Measurements from ENCODE around the gene EEF1A1. TPM values are rescaled to one million over a fixed set of nuclear protein-coding genes. Genes with fewer than 3 reads are reported as not detected.
"Not testable (repeated sequence)": the region's sequence is repeated elsewhere in the genome, so short reads cannot be mapped to it uniquely, and the experiment has no call there.

Gene EEF1A1
- total and polyA plus RNA-seq, 5 donors: 2,506 to 6,620 (median 4,687) TPM

DNA sequence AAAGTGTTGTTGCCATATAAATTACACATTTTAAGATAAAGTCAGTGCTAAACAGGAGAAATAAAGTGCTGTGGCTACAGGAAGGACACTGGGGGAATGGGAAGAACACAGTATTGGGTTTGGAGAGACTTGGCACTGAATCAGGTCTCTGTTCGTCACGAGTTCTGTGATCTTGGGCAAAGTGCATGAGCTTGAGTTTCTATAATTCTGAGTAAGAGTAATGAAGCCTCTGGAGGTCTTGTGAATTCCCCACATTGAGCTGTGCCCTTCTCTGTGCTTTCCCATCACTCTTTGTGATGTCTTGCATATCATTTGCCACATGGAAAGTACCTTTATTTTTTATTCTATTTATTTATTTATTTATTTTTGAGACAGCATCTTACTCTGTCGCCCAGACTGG lies 16.8 kb upstream of the EEF1A1 start:
- no peaks in the 10 kb centered on the region for H3K4me1 ChIP-seq (ENCODE audit: control insufficient read depth, insufficient read depth, low read length)
- no peaks in the 10 kb centered on the region for H3K27me3 ChIP-seq (ENCODE audit: control insufficient read depth, insufficient read depth)
- intact Hi-C loops (cut with DNase I): no loop called here
- no peak overlapping the region for H3K4me3 ChIP-seq (ENCODE audit: low read length)
- H3K27ac ChIP-seq (ENCODE audit: low read length): no peak overlapping the region
- 76% methylated on average over 3 of the region's 3 CpGs for WGBS
- ATAC-seq (no peak), DNase-seq (no peak)
- H3K9me3 ChIP-seq (ENCODE audit: control insufficient read depth, low read length): no peaks in the 10 kb centered on the region

DNA sequence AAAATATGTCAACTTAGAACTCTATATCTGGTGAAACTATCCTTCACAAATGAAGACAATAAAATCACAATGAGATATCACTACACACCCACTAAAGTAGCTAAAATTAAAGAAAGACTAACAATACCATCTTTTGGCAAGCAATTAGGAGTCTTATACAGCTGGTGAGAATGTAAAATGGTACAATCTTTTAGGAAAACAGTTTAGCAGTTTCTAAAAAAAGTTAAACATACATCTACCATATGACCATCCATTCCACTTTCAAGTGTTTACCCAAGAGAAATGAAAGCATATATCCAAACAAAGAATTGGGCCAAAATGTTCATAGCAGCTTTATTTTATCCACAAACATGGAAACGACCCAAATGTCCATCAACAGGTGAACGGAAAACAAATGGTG lies 13.8 kb upstream of the EEF1A1 start:
- no peak overlapping the region for H3K4me3 ChIP-seq (ENCODE audit: low read length)
- no peaks in the 10 kb centered on the region for H3K9me3 ChIP-seq (ENCODE audit: control insufficient read depth, low read length)
- 76% methylated on average over 2 of the region's 2 CpGs for WGBS
- ATAC-seq: no peak
- no peaks in the 10 kb centered on the region for H3K4me1 ChIP-seq (ENCODE audit: control insufficient read depth, insufficient read depth, low read length)
- DNase-seq: no peak
- intact Hi-C loops (cut with DNase I): no loop called here
- no peaks in the 10 kb centered on the region for H3K27me3 ChIP-seq (ENCODE audit: control insufficient read depth, insufficient read depth)
- H3K27ac ChIP-seq (ENCODE audit: low read length): no peak overlapping the region

DNA sequence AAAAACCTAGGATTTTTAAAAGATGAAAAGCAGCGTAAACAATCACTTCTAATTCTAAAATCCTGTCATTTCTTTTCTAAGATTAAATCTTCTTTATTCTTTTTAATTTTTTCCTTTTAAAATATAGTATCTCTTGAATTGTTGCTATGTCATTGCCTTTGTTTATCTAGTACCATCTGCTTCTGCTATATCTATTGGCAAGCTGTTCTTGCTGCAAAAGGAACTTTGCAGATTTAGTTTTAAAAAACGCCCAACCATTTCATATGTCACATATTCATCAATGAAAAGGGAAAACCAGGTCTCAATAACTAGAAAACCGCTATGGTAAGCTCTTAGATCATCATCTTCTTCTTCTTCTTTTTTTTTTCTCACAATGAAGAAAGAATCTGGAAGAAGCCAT lies 11.5 kb upstream of the EEF1A1 start:
- Histone ChIP-seq H3K9me3 (ENCODE audit: control insufficient read depth, low read length) (no peaks in the 10 kb centered on the region), H3K27me3 (ENCODE audit: control insufficient read depth, insufficient read depth) (no peaks in the 10 kb centered on the region), H3K4me1 (ENCODE audit: control insufficient read depth, insufficient read depth, low read length) (no peaks in the 10 kb centered on the region), H3K27ac (ENCODE audit: low read length) (no peak overlapping the region), H3K4me3 (ENCODE audit: low read length) (no peak overlapping the region)
- ATAC-seq (no peak), DNase-seq (no peak)
- intact Hi-C loops (cut with DNase I): no loop called here
- WGBS: 94% methylated on average over 3 of the region's 3 CpGs

DNA sequence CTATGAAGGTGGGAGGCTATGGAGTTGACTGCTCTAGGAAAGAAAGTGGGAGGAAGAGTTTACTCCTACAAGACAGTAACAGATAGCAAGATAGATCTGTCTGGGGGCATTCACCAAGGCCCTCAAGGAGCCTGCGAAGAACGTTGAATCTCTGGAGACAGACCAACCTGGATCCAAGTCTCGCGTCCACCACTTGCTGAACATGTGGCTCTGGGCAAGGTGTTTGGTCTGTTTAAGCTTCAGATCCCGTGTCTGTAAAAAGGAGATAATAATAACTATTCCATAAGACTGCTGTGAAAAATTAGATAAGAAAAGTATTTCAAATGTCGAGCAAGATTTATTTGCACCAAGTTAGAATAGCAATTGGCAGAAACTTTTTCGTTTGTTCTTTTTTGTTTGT lies 8.1 kb upstream of the EEF1A1 start:
- no peak overlapping the region for H3K4me3 ChIP-seq (ENCODE audit: low read length)
- WGBS: 48% methylated on average over 7 of the region's 7 CpGs
- intact Hi-C loops (cut with DNase I): loop anchor here in 3 of 4 donors (10.0 kb wide), 1 partner anchor 56 kb away; no protein-coding TSS in a partner anchor
- DNase-seq (no peak), ATAC-seq (no peak)
- no peaks in the 10 kb centered on the region for H3K27me3 ChIP-seq (ENCODE audit: control insufficient read depth, insufficient read depth)
- no peaks in the 10 kb centered on the region for H3K9me3 ChIP-seq (ENCODE audit: control insufficient read depth, low read length)
- H3K4me1 ChIP-seq (ENCODE audit: control insufficient read depth, insufficient read depth, low read length): no peaks in the 10 kb centered on the region
- H3K27ac ChIP-seq (ENCODE audit: low read length): no peak overlapping the region

DNA sequence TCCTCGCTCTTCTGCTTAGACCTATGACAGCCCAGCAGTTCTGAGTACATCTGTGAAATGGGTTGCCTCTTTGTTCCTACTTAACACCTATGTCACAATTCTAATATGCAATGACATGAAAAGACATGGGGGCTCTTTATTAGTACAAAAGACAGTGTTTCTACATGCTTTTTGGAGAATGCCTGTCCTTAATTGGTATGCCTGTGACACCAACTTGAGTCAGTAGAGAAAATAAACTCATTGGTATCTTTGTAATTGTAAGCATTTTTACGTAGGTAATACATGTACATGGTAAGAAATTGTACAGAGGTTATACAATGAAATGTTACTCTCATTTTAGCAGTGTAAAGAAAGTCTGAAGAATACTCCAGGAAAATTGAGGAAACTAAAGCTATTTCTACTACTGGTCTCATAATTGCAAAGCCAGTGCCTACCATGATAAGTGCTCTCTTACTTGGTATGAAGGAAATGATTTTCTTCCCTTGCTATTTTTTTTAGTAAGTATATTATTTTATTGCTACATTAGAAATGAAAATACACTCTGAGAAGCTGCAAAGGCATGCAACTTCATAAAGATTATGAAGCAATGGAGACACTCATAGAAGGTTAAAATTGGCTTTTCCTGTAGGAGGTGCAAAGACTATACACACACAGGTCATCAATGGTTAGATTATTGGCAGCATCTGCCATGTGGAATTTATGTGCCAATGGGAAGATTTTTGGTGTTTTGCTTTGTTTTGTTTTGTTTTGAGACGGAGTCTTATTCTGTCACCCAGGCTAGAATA lies 4.9 kb upstream of the EEF1A1 start:
- DNase-seq (no peak), ATAC-seq (no peak)
- no peaks in the 10 kb centered on the region for H3K9me3 ChIP-seq (ENCODE audit: control insufficient read depth, low read length)
- no peak overlapping the region for H3K4me3 ChIP-seq (ENCODE audit: low read length)
- intact Hi-C loops (cut with DNase I): loop anchor here in 3 of 4 donors (10.0 kb wide), 1 partner anchor 59 kb away; no protein-coding TSS in a partner anchor
- WGBS: 94% methylated on average over 3 of the region's 3 CpGs
- no peaks in the 10 kb centered on the region for H3K27me3 ChIP-seq (ENCODE audit: control insufficient read depth, insufficient read depth)
- no peak overlapping the region for H3K27ac ChIP-seq (ENCODE audit: low read length)
- no peaks in the 10 kb centered on the region for H3K4me1 ChIP-seq (ENCODE audit: control insufficient read depth, insufficient read depth, low read length)

DNA sequence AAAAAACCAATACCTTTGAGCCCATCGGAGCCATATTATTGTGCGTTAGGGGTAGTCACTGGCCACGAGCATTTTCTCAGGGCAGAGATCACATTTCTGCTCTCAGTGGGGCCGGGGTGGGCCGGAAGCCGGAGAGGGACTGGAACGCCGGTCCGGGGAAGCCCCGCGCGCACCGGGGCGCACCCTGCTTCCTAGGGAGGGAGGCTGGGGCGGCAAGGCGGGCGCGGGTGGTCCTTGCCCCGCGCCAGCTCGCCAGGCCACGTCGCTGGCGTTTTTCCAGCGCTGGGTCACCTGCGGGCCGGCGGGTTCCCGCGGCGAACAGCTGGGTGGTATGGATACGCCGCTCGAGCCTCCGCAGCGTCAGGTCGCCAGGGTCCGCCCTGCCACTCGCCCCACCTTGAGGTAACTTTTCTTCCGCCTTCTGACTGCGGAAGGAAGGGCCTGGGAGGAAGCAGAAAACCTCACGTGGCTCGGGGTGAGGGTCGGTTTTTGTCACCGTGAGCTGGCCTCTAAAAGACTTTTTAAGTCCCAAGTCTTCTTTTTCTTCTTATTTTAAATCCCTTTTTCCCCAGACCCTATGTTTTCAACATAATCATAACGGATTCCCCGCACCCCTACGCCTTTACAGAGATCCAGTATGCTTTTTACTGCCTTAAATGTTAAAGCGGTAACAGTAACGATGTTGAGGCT lies 2.7 kb upstream of the EEF1A1 start:
- Histone ChIP-seq H3K27ac (ENCODE audit: low read length) (peak overlapping the region; percentile 86), H3K4me3 (ENCODE audit: low read length) (peak overlapping the region; percentile 82), H3K27me3 (ENCODE audit: control insufficient read depth, insufficient read depth) (no peaks in the 10 kb centered on the region), H3K9me3 (ENCODE audit: control insufficient read depth, low read length) (no peaks in the 10 kb centered on the region), H3K4me1 (ENCODE audit: control insufficient read depth, insufficient read depth, low read length) (no peaks in the 10 kb centered on the region)
- peak in 1 of 2 donors; percentile 5 for ATAC-seq
- DNase-seq: peak; percentile 64 to 79 (median 79)
- intact Hi-C loops (cut with DNase I): loop anchor here in 3 of 4 donors (10.0 kb wide), 1 partner anchor 61 kb away; no protein-coding TSS in a partner anchor
- WGBS: 6% methylated on average over 50 of the region's 50 CpGs

DNA sequence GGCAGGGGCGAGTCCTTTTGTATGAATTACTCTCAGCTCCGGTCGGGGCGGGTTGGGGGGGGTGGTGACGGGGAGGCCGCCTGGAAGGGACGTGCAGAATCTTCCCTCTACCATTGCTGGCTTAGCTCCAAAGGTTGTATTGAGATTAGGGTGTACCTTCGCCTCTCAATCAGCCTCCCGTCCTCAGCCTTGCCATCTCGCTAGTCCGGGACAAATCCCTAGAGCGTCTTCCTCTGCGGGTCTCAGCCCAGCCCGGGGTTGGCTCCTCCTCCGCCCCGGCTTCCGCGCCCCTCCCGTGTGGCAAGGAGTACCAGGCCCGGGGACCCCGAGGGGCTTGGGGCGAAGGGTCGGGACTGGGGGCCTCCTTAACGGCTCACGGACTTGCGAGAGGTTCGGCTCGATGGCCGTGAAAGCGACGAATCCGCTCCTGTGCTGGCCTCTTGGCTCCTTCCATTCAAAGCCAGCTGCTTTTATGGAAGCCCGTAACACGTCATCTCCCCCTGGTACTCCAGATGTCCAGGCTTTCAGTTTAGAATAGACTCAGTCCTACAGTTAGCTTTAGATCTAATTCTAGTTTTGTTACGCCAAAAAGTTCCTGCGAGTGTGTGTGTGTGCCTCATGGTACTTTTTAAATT lies 636 bp upstream of the EEF1A1 start:
- H3K4me1 ChIP-seq (ENCODE audit: control insufficient read depth, insufficient read depth, low read length): no peaks in the 10 kb centered on the region
- WGBS: under 1% methylated on average over 36 of the region's 36 CpGs
- ATAC-seq (peak; percentile 73 to 81), DNase-seq (peak; percentile 85 to 91 (median 91))
- intact Hi-C loops (cut with DNase I): loop anchor here in 3 of 4 donors (10.0 kb wide), 1 partner anchor 63 kb away; no protein-coding TSS in a partner anchor
- peak overlapping the region; percentile 67 for H3K4me3 ChIP-seq (ENCODE audit: low read length)
- H3K27me3 ChIP-seq (ENCODE audit: control insufficient read depth, insufficient read depth): no peaks in the 10 kb centered on the region
- H3K9me3 ChIP-seq (ENCODE audit: control insufficient read depth, low read length): no peaks in the 10 kb centered on the region
- peak overlapping the region; percentile 99 for H3K27ac ChIP-seq (ENCODE audit: low read length)

DNA sequence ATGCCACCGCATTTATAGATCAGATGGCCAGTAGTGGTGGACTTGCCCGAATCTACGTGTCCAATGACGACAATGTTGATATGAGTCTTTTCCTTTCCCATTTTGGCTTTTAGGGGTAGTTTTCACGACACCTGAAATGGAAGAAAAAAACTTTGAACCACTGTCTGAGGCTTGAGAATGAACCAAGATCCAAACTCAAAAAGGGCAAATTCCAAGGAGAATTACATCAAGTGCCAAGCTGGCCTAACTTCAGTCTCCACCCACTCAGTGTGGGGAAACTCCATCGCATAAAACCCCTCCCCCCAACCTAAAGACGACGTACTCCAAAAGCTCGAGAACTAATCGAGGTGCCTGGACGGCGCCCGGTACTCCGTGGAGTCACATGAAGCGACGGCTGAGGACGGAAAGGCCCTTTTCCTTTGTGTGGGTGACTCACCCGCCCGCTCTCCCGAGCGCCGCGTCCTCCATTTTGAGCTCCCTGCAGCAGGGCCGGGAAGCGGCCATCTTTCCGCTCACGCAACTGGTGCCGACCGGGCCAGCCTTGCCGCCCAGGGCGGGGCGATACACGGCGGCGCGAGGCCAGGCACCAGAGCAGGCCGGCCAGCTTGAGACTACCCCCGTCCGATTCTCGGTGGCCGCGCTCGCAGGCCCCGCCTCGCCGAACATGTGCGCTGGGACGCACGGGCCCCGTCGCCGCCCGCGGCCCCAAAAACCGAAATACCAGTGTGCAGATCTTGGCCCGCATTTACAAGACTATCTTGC lies 725 bp downstream of the EEF1A1 start:
- WGBS: under 1% methylated on average over 56 of the region's 56 CpGs
- Histone ChIP-seq H3K27me3 (ENCODE audit: control insufficient read depth, insufficient read depth) (no peaks in the 10 kb centered on the region), H3K9me3 (ENCODE audit: control insufficient read depth, low read length) (no peaks in the 10 kb centered on the region), H3K27ac (ENCODE audit: low read length) (peak overlapping the region; percentile 96), H3K4me1 (ENCODE audit: control insufficient read depth, insufficient read depth, low read length) (no peaks in the 10 kb centered on the region), H3K4me3 (ENCODE audit: low read length) (peak overlapping the region; percentile 73)
- DNase-seq (peak; percentile 81 to 92 (median 90)), ATAC-seq (peak; percentile 63 to 75)
- intact Hi-C loops (cut with DNase I): loop anchor here (5.0 to 10.0 kb wide), 5 partner anchors 65 to 132 kb away; partner anchors contain the start of gene SLC17A5 (in 1 of the 4)

DNA sequence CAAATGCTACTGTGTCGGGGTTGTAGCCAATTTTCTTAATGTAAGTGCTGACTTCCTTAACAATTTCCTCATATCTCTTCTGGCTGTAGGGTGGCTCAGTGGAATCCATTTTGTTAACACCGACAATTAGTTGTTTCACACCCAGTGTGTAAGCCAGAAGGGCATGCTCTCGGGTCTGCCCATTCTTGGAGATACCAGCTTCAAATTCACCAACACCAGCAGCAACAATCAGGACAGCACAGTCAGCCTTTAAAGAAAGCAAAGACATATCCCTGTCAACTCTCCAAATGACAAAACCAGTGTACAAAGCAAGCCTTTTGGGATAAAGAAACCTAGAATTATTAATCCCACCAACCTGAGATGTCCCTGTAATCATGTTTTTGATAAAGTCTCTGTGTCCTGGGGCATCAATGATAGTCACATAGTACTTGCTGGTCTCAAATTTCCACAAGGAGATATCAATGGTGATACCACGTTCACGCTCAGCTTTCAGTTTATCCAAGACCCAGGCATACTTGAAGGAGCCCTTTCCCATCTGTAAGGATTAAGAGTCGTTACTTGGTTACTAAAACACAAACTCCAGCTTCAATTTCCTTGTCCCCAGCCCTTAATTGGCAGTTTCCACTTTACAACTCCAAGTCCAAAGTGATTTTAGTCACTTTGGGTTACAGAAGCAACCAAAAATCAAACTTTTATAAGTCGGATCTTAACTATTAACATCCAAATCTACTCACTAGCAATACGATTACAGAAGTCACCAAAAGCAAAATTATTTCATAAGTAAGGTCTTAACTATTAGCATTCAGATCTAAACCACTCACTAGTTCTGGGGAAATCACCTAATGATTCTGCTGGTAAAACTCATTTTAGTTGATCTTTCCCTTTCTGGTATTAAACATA lies 1.6 kb downstream of the EEF1A1 start:
- WGBS: 7% methylated on average over 7 of the region's 8 CpGs
- not testable (repeated sequence) for H3K27me3 ChIP-seq (ENCODE audit: control insufficient read depth, insufficient read depth); H3K4me1 ChIP-seq (ENCODE audit: control insufficient read depth, insufficient read depth, low read length); H3K27ac ChIP-seq (ENCODE audit: low read length); ATAC-seq; H3K9me3 ChIP-seq (ENCODE audit: control insufficient read depth, low read length); DNase-seq
- intact Hi-C loops (cut with DNase I): loop anchor here in 3 of 4 donors (5.0 to 10.0 kb wide), 4 partner anchors 86 to 133 kb away; partner anchors contain the start of gene SLC17A5 (in 1 of the 3)
- H3K4me3 ChIP-seq (ENCODE audit: low read length): peak overlapping the region; percentile 73
